GM19395 (cell line): Measurements from ENCODE around the gene AGAP1.

ENCODE experiments used
- ATAC-seq: cut with Tn5 transposase; IDR thresholded peaks from one replicate; pipeline ENCODE4 v1.9.1; 2021; ENCODE audit warnings: mild to moderate bottlenecking, moderate library complexity; ENCODE audit not compliant: unreplicated experiment

AGAP1 gene

DNA sequence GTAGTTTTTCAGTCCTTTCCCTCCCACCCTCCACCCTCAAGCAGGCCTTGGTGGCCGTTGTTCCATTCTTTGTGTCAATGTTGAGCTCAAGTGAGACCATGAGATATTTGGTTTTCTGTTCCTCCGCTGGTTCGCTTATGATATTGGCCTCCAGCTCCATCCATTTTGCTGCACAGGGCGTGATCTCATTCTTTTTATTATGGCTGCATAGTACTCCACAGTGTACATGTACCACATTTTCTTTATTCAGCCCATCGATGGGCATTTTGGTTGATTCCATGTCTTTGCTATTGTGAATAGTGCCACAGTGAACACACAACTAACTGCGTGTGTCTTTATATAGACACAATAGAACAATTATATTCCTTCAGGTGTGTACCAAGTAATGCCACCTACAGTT is 14.1 kb downstream of the AGAP1 start:
- ATAC-seq, result no peak

DNA sequence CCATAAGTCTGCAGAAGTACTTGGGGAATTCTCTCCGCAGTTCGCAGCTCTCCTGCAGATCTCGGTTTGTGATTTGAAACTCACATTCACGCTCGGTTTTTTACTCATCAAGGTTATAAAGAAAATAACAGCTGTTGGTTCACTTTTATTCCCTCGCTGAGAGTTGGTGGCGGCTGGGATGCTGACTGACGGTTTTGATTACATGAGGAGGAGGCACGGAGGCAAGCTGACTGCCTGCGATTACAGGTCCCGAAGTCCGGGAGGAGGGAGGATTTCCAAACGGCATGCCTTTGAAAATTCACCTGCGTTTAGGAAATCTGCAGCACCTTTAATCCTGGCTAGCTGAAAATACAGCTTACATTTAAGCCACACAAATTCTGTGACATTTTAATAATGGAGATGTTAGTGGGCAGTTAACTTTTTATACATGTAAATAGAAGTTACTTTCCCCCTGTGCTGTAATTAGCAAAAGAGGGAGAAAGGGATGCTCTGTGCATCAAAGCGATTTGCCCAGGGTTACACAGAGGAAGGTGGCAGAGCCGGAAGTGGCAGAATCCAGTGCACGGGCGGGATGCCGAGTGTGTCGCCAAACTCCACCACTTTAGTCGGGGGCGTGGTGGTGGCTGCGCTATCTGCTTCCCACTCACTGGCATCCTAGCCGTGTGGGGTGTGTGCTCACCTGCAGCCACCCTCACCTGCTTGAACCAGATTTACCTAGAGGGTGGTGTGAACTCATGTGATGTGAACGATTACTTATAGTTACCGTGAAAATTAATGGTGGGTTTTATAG is 14.7 kb downstream of the AGAP1 start:
- no peak for ATAC-seq

GRCh38 chr2:235510318-235510717 is 16.5 kb downstream of the AGAP1 start:
- ATAC-seq, result no peak

GRCh38 chr2:235511187-235511661 is 17.4 kb downstream of the AGAP1 start:
- no peak for ATAC-seq

DNA sequence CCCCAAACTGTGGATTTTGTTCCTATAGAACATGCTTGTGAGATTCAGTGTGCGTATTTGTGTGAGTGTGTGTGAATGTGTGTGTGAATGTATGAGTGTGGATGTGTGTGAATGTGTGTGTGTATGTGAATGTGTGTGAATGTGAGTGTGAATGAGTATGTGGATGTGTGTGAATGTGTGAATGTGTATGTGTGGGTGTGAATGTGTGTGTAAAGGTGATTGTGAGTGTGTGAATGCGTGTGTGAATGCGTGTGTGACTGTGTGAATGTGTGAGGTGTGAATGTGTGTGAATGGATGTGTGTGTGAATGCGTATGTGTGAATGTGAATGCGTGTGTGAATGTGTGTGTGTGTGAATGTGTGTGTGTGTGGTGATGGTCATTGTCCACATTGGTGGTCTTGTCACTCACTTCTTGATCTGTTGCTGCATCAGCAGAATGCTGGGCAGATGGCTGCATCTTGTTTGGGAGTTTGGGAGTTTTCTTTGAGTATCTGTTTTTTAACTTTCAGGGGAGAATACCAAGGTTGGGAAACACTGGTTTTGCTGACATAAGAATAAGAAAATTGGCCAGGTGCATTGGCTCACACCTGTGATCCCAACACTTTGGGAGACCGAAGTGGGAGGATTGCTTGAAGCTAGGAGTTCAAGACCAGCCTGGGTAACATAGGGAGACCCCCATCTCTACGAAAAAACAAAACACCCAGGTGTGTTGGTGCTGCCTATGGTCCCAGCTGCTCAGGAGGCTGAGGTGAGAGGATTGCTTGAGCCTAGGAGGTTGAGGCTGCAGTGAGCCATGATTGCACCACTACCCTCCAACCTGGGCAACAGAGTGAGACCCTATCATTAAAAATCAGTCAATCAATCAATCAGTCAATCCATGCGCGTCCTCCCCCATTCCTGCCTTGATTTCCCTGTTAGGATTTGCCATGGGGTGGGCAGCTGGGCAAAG is 18.2 kb downstream of the AGAP1 start:
- ATAC-seq, result no peak

GRCh38 chr2:235512699-235513053 is 18.8 kb downstream of the AGAP1 start:
- ATAC-seq, result no peak

- ATAC-seq, result no peak
Measured at GRCh38 chr2:235513984-235514626, 20.3 kb downstream of the AGAP1 start.

- ATAC-seq, result no peak
Measured at GRCh38 chr2:235514627-235515363, 21.0 kb downstream of the AGAP1 start.

DNA sequence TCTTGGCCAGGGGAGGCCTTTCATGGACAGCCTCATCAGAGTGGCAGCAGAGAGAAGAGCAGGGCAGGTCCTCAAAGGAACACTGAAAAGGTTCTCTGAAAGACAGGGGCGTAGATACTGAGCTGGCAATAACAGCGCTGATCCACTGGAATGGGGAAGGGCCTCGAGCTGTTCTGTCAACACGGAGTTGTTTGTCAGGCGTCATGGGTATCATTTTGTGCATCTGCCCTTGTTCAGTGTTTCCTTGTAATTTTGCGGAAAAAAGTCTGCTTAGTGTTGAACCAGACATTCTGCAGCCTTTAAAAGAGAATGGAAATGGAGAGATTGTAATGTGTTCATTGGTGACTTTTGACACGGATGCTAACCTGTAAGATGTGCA is 21.5 kb downstream of the AGAP1 start:
- no peak for ATAC-seq

DNA sequence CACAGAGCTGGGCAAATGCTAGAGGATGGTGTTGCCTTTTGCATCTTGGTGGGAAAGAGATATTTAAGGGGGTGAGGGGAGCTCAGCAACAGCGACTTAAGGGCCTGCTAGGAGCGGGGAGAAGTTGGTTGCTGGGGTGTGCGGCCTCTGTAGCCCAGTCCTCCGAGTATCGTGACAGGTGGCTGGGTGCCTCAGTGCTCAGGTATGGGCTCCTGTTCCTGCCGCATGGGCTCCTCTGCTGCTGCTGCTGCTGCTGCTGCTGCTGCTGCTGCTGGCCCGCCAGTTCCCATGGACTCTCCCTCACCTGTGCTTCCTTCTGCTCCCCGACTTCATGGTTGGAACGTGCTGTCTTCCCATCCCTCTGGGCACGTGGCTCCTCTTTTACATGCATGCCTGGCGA is 22.0 kb downstream of the AGAP1 start:
- ATAC-seq, result no peak

- no peak for ATAC-seq
Measured at GRCh38 chr2:235516257-235516656, 22.4 kb downstream of the AGAP1 start.

DNA sequence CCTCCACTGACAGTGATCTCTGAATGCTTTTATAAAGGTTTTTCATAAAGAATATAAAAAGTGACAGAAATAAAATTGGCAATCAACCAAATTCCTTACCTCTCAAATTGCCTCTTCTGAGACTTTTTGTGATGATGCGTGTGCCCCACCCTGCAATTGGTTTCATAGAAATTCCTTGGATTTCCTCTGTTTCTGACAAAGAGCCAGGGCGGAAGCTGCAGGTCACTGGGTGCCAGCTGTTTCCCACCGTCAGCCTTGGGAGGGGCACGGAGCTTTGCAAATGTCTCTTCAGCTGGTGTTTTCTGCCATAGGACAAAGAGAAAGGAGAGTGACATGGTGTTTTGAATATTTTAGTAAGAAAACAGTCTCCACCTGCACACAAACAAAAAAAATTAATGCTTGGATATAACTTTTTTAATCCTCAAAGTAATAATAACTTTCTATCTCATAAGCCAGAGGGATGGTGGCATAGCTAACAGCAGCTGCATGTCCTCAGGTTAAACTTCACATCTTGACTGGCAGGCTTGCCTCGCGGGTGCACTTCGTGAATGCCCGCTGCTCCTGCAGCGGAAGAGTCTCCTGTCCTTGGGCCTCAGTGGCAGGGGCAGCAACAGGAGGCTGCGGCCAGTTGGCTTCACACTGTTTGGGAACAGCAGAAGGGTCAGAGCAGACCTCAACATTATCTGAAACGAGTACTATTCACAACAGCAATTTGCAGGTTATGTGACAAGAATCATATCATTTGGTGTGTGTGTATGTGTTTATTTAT is 24.7 kb downstream of the AGAP1 start:
- no peak for ATAC-seq

DNA sequence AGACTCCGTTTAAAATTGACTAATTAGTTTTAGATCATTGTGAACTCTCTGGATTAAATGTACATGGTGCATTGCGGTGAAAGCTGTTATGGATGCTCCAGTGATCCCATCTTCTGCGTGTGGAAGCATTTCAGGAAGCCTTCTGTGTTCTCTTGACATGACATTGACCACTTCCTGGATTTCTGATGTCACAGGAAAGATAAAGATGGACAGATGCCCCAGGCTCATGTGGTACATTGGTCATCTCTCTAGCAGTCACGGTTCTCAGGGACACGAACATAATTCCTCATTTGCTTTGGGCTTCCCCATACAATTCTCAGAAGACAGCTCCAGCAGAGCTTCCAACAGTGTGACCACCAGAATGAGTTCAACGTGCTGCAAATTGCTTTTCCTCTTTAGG is 26.9 kb downstream of the AGAP1 start:
- no peak for ATAC-seq

DNA sequence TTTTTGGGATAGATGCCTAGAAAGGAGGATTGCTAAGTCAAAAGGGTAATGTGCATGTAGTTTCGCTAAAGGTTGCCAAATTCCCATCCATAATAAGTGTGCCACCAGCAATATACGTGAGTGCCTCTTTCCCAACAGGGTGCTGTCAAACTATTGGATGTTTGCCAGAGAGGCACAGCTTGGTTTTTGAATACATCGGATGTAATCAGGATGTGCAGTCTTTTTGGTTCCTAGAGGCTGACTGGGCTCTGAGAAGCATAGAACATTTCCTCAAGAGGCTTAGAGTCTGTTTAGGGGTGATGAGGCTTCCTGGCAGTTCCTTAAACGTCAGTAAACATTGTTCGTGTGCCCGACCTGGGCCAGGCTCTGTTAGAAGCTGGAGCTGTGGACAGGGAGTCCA is 28.0 kb downstream of the AGAP1 start:
- no peak for ATAC-seq

GRCh38 chr2:235523021-235523420 is 29.2 kb downstream of the AGAP1 start:
- no peak for ATAC-seq

DNA sequence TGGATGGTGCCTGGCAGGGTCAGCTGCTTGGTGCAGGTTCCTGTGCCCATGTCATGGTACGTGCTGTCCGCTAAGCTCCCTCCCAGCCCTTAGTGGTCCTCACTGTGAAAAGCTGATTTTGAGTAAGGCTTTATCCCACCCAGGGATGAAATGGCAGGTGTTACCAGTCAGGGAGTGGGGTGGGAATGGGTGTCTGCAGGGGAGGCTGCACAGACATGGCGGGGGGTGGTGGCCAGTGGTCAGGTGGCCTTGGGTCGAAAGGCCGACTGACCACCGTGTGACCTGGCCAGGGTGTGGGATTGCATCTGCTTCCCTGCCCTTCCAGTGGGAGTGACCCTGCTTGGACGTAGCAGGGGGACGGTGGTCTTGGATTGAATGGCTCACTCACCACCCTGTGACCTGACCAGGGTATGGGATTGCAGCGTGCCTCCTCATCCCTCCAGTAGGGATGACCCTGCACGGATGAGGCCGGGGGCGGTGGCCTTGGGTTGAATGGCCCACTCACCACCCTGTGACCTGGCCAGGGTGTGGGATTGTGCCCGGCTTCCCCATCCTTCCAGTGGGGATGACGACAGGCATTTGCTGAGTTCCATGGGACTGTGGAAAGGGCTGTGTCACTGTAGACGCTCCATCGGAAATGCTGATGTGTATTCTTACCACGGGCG is 29.8 kb downstream of the AGAP1 start:
- ATAC-seq, result no peak

- ATAC-seq, result no peak
Measured at GRCh38 chr2:235526166-235526565, 32.3 kb downstream of the AGAP1 start.

DNA sequence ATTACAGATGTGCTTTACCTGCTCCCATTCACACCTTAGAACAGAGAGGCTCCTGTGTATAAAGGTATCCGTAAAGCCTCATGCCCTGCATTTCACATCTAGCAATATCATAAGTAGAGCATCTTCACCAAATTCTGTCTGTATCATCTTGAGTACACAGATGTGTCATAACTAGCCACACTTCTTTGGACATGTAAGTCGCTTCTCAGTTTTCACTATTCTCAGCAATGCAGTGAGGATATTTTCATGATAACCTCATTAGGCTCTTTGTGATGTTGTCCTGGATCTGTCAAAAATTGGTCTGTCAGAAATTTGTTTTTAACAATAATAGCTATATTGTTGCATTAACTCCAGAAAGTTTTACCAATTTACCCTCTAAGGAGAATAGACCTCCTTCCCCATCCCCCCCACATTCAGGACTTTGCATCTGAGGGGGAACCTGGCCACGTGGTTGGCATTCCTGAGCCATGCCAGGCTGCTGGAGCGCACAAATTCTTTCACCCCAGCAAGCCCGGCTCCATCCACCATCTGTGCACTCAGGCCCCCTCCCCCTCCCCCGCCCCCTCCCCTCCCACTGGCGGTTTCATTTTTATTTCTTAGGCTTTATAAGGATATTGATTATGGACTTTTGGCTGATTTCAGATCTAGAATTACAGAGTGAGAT is 34.1 kb downstream of the AGAP1 start:
- ATAC-seq, result no peak

DNA sequence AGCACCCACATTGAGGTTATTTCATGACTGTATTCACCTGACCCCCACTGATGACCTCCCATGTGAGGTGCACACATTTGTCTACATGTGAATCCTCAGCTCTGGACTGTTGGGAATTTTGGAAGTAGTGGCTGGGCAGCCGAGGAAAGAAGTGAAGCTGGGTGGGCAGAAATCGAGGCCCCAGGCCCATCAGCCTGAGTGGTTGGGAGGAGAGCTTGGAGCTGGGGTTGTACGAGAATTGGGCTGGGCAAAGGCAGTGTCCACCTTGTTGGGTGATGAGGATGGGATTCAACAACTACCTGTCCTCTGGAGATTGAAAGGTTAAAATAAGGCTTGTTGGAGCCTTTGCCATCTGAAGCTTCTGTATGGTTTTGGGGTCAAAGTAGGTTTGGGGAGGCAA is 35.8 kb downstream of the AGAP1 start:
- no peak for ATAC-seq
